HUES6 (cell line): ENCODE results near the gene BST1.
"Not testable (repeated sequence)": the region's sequence is repeated elsewhere in the genome, so short reads cannot be mapped to it uniquely, and the experiment has no call there.

Experiments
- H3K27ac ChIP-seq: 2 replicates; pipeline ENCODE4 v1.7.0; 2013; ENCODE audit warnings: low read depth, mild to moderate bottlenecking, low read length, inconsistent platforms
- H3K27me3 ChIP-seq: 2 replicates; pipeline ENCODE4 v1.6.1; 2013; ENCODE audit warnings: low read length; ENCODE audit not compliant: control insufficient read depth, insufficient read depth
- H3K36me3 ChIP-seq: 2 replicates; pipeline ENCODE4 v1.6.1; 2013; ENCODE audit warnings: low read length; ENCODE audit not compliant: control insufficient read depth, insufficient read depth
- H3K4me1 ChIP-seq: 2 replicates; pipeline ENCODE4 v1.6.1; 2013; ENCODE audit warnings: low read length; ENCODE audit not compliant: control insufficient read depth, insufficient read depth
- H3K4me3 ChIP-seq: 2 replicates; pipeline ENCODE4 v1.5.1; 2013; ENCODE audit warnings: low read depth, low read length
- H3K9ac ChIP-seq: one replicate; pipeline ENCODE4 v1.6.1; 2013; ENCODE audit warnings: mild to moderate bottlenecking, low read length
- H3K9me3 ChIP-seq: 2 replicates; pipeline ENCODE4 v1.6.1; 2013; ENCODE audit warnings: low read depth, low read length; ENCODE audit not compliant: control insufficient read depth, insufficient read depth

The BST1 gene

DNA sequence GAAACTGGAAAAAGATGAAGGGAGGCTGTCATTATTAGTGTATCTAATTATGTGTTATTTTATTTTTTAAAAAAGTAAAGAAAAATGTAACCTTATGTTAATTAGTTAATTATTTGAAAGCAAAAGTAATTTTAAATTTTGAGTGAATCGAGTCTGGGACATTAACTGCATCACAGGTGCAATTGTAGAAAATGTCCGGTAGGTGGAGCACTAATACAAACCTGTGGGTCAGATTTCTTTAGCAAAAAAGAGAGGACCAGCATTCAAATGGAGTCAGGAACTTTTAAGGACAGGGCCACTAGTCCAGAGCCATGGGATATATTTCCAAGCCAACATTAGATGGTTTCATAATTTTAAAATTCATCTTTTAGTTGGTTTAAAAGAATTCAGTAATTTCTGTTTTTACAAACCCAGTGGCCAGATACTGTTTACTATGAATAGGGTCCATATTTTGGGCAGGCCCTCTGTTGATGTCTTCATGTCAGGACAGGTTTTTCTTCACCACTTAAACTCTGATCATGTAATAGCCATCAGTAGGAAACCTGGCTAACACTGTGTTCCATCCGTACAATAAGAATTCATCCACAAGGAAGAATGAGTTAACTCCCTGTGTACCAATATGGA is 27.2 kb downstream of the BST1 start:
- no peak overlapping the region for H3K4me3 ChIP-seq

GRCh38 chr4:15733061-15733460 is 30.2 kb downstream of the BST1 start:
- H3K27me3 ChIP-seq, H3K4me3 ChIP-seq, H3K4me1 ChIP-seq, H3K27ac ChIP-seq, H3K9me3 ChIP-seq, H3K36me3 ChIP-seq, H3K9ac ChIP-seq: not testable (repeated sequence)

More for the DNA sequence above, 27.2 kb downstream of the BST1 start:
- H3K4me1 ChIP-seq = no peaks in the 10 kb centered on the region
- H3K9me3 ChIP-seq = no peaks in the 10 kb centered on the region
- H3K36me3 ChIP-seq = no peaks in the 10 kb centered on the region
- no peak overlapping the region for H3K27ac ChIP-seq
- H3K9ac ChIP-seq = no peak overlapping the region
- H3K27me3 ChIP-seq = no peaks in the 10 kb centered on the region

DNA sequence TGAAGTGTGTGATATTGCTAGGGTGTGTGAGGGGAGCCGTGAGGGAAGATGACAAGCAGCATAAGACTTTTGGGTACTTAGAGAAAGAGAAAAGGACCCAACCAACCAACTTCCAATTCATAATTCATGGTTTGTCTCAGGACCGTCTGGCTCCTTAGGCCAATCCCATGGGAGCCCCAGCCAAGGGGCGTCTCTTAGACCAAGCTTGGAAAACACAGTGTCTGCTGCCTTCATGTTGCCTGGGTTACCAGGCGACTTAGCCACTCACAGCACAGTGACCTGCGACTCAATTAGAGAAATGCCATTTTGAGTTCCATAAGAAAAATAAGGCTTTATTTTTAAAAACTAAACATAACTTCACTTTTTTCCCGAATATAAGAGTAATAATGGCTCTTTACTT is 32.7 kb downstream of the BST1 start:
- H3K27me3 ChIP-seq = no peaks in the 10 kb centered on the region
- no peaks in the 10 kb centered on the region for H3K36me3 ChIP-seq
- no peaks in the 10 kb centered on the region for H3K9me3 ChIP-seq
- no peak overlapping the region for H3K27ac ChIP-seq
- H3K4me1 ChIP-seq = no peaks in the 10 kb centered on the region
- no peak overlapping the region for H3K9ac ChIP-seq
- no peak overlapping the region for H3K4me3 ChIP-seq

GRCh38 chr4:15736514-15737050 is 33.7 kb downstream of the BST1 start:
- Histone ChIP-seq H3K4me3 (no peak overlapping the region), H3K36me3 (no peaks in the 10 kb centered on the region), H3K9me3 (peaks cover 3% of the 10 kb centered on the region; the same call in 1 of the 2 replicates), H3K9ac (no peak overlapping the region), H3K27ac (no peak overlapping the region), H3K27me3 (no peaks in the 10 kb centered on the region), H3K4me1 (no peaks in the 10 kb centered on the region)

- H3K4me1 ChIP-seq = no peaks in the 10 kb centered on the region
- no peak overlapping the region for H3K9ac ChIP-seq
- no peaks in the 10 kb centered on the region for H3K36me3 ChIP-seq
- no peak overlapping the region for H3K4me3 ChIP-seq
- no peaks in the 10 kb centered on the region for H3K27me3 ChIP-seq
- H3K9me3 ChIP-seq = peaks cover 7% of the 10 kb centered on the region; the same call in 1 of the 2 replicates
- no peak overlapping the region for H3K27ac ChIP-seq
Observed at GRCh38 chr4:15737255-15737654, 34.4 kb downstream of the BST1 start.

DNA sequence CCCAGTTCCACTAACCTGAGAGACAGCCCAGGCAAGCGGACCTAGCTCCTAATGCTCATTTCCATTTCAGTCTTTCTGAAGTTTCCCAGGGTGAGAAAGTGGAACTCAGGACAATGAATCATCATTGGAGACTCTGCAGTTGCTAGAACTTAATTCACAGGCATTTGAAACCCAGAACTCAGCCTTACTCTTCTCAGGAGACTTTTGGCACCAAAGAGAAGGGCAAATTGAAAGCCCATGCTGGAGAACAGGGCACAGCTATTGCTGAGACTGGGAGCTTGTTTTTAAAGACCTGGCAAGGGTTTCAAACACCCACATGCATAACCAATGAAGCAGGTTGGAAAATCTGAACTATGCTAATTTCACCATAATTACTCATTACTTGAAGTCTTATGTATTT is 36.0 kb downstream of the BST1 start:
- Histone ChIP-seq H3K36me3 (no peaks in the 10 kb centered on the region), H3K4me3 (no peak overlapping the region), H3K4me1 (no peaks in the 10 kb centered on the region), H3K9ac (no peak overlapping the region), H3K27me3 (no peaks in the 10 kb centered on the region), H3K27ac (no peak overlapping the region), H3K9me3 (peaks cover 12% of the 10 kb centered on the region; the same call in 1 of the 2 replicates)

GRCh38 chr4:15740764-15741404 is 38.0 kb downstream of the BST1 start:
- no peaks in the 10 kb centered on the region for H3K36me3 ChIP-seq
- H3K4me1 ChIP-seq = no peaks in the 10 kb centered on the region
- H3K4me3 ChIP-seq = no peak overlapping the region
- no peak overlapping the region for H3K27ac ChIP-seq
- H3K9ac ChIP-seq = no peak overlapping the region
- no peaks in the 10 kb centered on the region for H3K27me3 ChIP-seq
- peaks cover 12% of the 10 kb centered on the region; the same call in 1 of the 2 replicates for H3K9me3 ChIP-seq

DNA sequence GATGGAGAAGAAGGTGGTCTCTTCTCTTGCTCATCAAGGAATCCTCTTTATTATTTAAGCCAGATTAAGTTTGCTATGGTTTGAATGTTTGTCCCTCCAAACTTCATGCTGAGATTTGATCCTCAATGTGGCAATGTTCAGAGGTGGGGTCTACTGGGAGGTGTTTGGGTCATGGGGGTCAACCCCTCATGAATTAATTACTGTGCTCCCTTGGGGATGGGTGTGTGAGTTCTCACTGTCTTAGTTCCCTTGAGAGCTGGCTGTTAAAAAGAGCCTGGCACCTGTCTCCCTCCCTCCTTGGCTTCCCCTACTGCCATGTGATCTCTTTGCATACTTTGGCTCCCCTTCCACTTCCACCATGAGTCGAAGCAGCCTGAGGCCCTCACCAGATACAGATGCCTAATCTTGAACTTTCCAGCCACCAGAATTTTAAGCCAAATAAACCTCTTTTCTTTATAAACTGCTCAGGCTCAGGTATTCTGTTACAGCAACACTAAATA is 39.3 kb downstream of the BST1 start:
- H3K27me3 ChIP-seq = no peaks in the 10 kb centered on the region
- no peaks in the 10 kb centered on the region for H3K36me3 ChIP-seq
- no peak overlapping the region for H3K4me3 ChIP-seq
- no peak overlapping the region for H3K27ac ChIP-seq
- H3K4me1 ChIP-seq = no peaks in the 10 kb centered on the region
- peaks cover 12% of the 10 kb centered on the region; the same call in 1 of the 2 replicates for H3K9me3 ChIP-seq
- no peak overlapping the region for H3K9ac ChIP-seq

- Histone ChIP-seq H3K27ac (no peak overlapping the region), H3K27me3 (no peaks in the 10 kb centered on the region), H3K4me1 (no peaks in the 10 kb centered on the region), H3K4me3 (no peak overlapping the region), H3K9me3 (peaks cover 12% of the 10 kb centered on the region; the same call in 1 of the 2 replicates), H3K36me3 (no peaks in the 10 kb centered on the region), H3K9ac (no peak overlapping the region)
Observed at GRCh38 chr4:15742637-15743036, 39.8 kb downstream of the BST1 start.

GRCh38 chr4:15744016-15744545 is 41.2 kb downstream of the BST1 start:
- Histone ChIP-seq H3K36me3 (no peaks in the 10 kb centered on the region), H3K27ac (no peak overlapping the region), H3K27me3 (no peaks in the 10 kb centered on the region), H3K9ac (no peak overlapping the region), H3K4me1 (no peaks in the 10 kb centered on the region), H3K9me3 (peaks cover 12% of the 10 kb centered on the region; the same call in 1 of the 2 replicates), H3K4me3 (no peak overlapping the region)

DNA sequence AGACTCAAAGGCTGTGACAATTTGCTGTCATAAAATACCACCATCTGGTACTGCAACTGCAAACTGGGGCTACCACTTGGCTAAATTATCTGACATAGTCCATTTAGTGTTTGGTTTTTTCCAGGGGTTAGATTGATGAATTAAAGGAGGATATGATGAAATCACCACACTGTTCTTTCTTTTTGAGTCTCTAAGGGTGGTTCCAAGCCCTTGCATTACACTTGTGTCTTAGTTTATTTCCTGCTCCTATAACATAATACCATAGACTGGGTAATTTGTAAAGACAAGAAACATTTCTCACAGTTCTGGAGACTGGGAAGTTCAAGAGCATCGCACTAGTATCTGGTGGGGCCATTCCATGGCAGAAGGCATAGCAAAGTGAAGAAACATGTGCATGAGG is 43.2 kb downstream of the BST1 start:
- H3K27ac ChIP-seq = no peak overlapping the region
- H3K9ac ChIP-seq = no peak overlapping the region
- no peaks in the 10 kb centered on the region for H3K4me1 ChIP-seq
- H3K9me3 ChIP-seq = peaks cover 11% of the 10 kb centered on the region; the same call in 1 of the 2 replicates
- no peaks in the 10 kb centered on the region for H3K27me3 ChIP-seq
- no peaks in the 10 kb centered on the region for H3K36me3 ChIP-seq
- H3K4me3 ChIP-seq = no peak overlapping the region
